ENCODE results near the gene AFDN. TPM values are rescaled to one million over a fixed set of nuclear protein-coding genes. Genes with fewer than 3 reads are reported as not detected.

Gene AFDN
- total and polyA plus RNA-seq, 9 donors: 24.4 to 266 (median 86.6) TPM

DNA sequence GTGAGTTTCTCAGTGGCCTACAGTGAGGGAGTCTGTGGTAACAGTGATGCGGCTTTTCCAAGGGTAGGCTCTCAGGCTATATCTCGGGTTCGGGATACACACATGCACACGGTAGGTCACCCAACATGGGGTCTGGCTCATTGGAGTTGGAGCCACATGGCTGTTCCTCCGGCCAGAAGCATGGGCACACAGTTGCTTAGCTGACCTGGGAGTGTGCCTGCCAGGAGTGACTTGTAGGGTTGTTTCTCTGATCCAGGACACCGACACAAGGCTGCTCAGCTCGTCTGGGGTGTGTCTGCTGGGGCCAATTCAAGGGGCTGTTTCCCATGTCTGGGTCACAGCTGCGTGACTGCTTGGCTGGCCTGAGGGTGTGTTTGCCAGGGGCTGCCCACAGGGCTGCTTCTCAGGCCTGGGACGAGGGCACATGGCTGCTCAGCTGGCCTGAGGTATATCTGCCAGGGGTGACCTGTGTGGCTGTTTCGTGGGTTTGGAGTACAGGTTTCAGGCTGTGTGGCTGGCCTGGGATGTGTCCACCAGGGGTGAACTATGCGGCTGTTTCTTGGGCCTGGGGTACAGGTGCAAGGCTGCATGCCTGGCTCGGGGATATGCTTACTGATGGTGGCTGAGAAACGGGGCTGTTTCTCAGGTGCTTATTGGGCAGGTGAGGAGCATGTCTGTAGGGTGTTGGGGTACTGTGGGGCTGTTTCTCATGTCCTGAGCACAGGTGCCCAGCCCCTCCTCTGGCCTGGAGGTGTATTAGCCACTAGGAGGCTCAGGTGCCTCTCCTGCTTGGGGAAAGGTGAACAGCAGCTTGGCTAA is 185.9 kb downstream of the AFDN start:
- no peaks in the 10 kb centered on the region for H3K27me3 ChIP-seq
- H3K36me3 ChIP-seq: no peaks in the 10 kb centered on the region
- no peak overlapping the region for H3K4me3 ChIP-seq
- 78 to 96% (median 82%) methylated on average over 13 of the region's 13 CpGs for WGBS, 3 donors
- peaks cover 12% of the 10 kb centered on the region for H3K4me1 ChIP-seq (ENCODE audit: insufficient read depth)
- no peak overlapping the region for H3K27ac ChIP-seq
- TF ChIP-seq EP300 (IDR thresholded peaks at IDR 0.05) (no peak), POLR2A (IDR thresholded peaks at IDR 0.05) (no peak)
- TF ChIP-seq, protein P1, sequence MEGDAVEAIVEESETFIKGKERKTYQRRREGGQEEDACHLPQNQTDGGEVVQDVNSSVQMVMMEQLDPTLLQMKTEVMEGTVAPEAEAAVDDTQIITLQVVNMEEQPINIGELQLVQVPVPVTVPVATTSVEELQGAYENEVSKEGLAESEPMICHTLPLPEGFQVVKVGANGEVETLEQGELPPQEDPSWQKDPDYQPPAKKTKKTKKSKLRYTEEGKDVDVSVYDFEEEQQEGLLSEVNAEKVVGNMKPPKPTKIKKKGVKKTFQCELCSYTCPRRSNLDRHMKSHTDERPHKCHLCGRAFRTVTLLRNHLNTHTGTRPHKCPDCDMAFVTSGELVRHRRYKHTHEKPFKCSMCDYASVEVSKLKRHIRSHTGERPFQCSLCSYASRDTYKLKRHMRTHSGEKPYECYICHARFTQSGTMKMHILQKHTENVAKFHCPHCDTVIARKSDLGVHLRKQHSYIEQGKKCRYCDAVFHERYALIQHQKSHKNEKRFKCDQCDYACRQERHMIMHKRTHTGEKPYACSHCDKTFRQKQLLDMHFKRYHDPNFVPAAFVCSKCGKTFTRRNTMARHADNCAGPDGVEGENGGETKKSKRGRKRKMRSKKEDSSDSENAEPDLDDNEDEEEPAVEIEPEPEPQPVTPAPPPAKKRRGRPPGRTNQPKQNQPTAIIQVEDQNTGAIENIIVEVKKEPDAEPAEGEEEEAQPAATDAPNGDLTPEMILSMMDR (IDR thresholded peaks at IDR 0.05): no peak
- H3K9me3 ChIP-seq: no peaks in the 10 kb centered on the region
- intact Hi-C loops (cut with DNase I): no loop called here
- no peak for DNase-seq

DNA sequence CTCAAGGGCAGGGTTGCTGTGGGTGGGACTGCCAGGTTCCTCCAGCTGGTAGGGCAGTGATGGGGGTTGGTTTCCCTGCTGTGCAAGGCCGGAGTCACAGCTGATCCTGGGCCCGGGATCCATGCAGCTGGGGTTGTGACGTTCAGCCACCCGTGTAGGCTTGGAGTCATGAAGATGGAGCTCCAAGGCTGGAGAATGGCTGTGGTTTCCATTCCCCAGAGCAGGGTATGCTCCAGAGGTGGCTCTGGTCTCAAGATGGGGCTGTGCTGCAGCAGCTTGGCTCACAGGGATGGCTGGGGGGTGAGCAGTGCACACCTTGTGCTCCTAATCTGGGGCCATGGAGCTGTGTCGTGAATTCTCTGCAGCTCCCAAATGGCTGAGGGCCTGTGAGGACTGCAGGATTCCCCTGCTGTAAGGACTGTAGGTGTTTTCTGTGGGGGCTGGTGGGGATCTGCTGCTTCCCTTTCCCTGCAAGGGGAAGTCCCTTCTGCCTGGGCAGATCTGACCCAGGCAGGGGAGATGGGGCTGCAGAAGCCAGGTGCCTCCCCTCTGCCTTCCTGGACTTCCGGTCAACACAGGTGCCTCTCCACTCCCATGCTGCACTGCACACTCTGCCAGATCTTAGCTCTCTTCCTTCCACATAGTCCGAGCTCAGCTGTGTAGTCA is 186.7 kb downstream of the AFDN start:
- intact Hi-C loops (cut with DNase I): no loop called here

DNA sequence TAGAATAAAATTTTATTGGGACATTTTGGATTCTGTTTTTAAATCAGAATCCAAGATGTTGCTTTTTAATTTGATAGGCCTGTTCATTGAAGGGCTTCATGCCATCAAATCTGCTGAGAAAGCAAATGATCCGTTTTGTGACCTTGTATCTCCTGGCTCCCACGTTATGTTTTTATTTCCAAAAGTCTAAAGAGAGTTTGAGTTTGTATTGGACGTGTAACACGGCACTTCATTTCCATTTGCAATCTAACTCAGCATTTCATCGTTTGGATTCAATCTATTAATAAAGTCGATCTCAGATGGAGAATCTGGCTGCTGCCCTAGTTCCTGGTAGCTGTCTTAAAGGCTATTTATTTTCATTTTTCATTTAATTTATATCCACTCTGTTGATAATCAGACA is 187.7 kb downstream of the AFDN start:
- H3K36me3 ChIP-seq: no peaks in the 10 kb centered on the region
- no peaks in the 10 kb centered on the region for H3K27me3 ChIP-seq
- DNase-seq: no peak
- intact Hi-C loops (cut with DNase I): no loop called here
- H3K4me3 ChIP-seq: no peak overlapping the region
- TF ChIP-seq EP300 (IDR thresholded peaks at IDR 0.05) (no peak), POLR2A (IDR thresholded peaks at IDR 0.05) (no peak)
- TF ChIP-seq, protein P1 (IDR thresholded peaks at IDR 0.05): no peak
- WGBS, 3 donors: 3 to 12% (median 7%) methylated on average over 6 of the region's 6 CpGs
- H3K4me1 ChIP-seq (ENCODE audit: insufficient read depth): peaks cover 13% of the 10 kb centered on the region
- no peaks in the 10 kb centered on the region for H3K9me3 ChIP-seq
- no peak overlapping the region for H3K27ac ChIP-seq

More for the DNA sequence above, 186.7 kb downstream of the AFDN start:
- TF ChIP-seq EP300 (IDR thresholded peaks at IDR 0.05): no peak
- H3K27me3 ChIP-seq: no peaks in the 10 kb centered on the region
- DNase-seq: no peak
- H3K4me1 ChIP-seq (ENCODE audit: insufficient read depth): peaks cover 13% of the 10 kb centered on the region
- WGBS, 3 donors: 76 to 83% (median 77%) methylated on average over 7 of the region's 7 CpGs
- no peak overlapping the region for H3K27ac ChIP-seq
- no peaks in the 10 kb centered on the region for H3K36me3 ChIP-seq
- H3K9me3 ChIP-seq: no peaks in the 10 kb centered on the region
- no peak overlapping the region for H3K4me3 ChIP-seq

DNA sequence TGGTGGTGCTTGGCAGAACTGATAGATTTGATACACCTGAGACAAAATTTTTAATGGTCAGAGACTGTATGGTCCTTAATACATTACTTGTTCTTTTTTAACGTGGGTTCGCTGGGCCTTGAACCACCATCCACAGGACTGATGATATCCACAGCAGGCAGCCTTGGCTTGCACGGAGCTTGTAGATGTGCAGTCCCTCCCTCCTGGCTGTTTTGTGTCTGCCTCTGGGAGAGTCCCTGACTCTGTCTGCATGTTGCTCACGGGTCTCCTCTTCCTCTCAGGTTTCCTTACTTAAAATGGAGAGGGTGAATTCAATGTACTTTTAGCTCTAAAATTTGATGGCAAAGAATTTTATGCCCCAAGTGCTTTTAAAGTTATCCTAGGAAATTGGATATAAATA is 188.3 kb downstream of the AFDN start:
- TF ChIP-seq POLR2A (IDR thresholded peaks at IDR 0.05) (no peak), EP300 (IDR thresholded peaks at IDR 0.05) (no peak)
- TF ChIP-seq, protein P1 (IDR thresholded peaks at IDR 0.05): no peak
- WGBS, 3 donors: 64 to 69% (median 65%) methylated on average over 4 of the region's 4 CpGs
- Histone ChIP-seq H3K27ac (no peak overlapping the region), H3K4me3 (no peak overlapping the region), H3K36me3 (no peaks in the 10 kb centered on the region), H3K9me3 (no peaks in the 10 kb centered on the region), H3K4me1 (ENCODE audit: insufficient read depth) (peaks cover 13% of the 10 kb centered on the region), H3K27me3 (no peaks in the 10 kb centered on the region)
- DNase-seq: no peak
- intact Hi-C loops (cut with DNase I): no loop called here
